Measurements from ENCODE around the gene INAVA.

GRCh38 chr1:200960236-200960947 lies 65.7 kb downstream of the INAVA start:
- TF ChIP-seq CEBPG (CRISPR knock-in tag; IDR thresholded peaks at IDR 0.05) (no peak), MAX (IDR thresholded peaks at IDR 0.05) (no peak), EZH2 (conservative IDR thresholded peaks at IDR 0.05; ENCODE audit: low read depth, low read length) (no peak), ZNF841 (CRISPR knock-in tag; IDR thresholded peaks at IDR 0.05; ENCODE audit: borderline replicate concordance) (no peak), CTCF (CRISPR knock-in tag; IDR thresholded peaks at IDR 0.05) (no peak), POLR2A (IDR thresholded peaks at IDR 0.05; ENCODE audit: insufficient read depth in 1 of 2, low read depth in 2 of 2, low read length in 2 of 2) (no peak), CC2D1A (CRISPR knock-in tag; IDR thresholded peaks at IDR 0.05) (no peak), ZNF891 (CRISPR knock-in tag; IDR thresholded peaks at IDR 0.05) (no peak)
